SK-N-SH treated with all-trans-retinoic acid at 6 μM for 48 hours (cell line): Measurements from ENCODE around the gene JOSD2.

Experiments used
- ATAC-seq: fragments of 200-7000 bp; cut with Tn5 transposase; 3 replicates; pipeline ENCODE4 v1.9.1; 2020; ENCODE audit warnings: mild to moderate bottlenecking, moderate library complexity
- BACH2 ChIP-seq: fragments of 250-450 bp; sonication (Bioruptor Pico); IDR thresholded peaks from 2 replicates; pipeline ENCODE4 v1.9.0; 2021; ENCODE audit warnings: mild to moderate bottlenecking, borderline replicate concordance
- CREB5 ChIP-seq: fragments of 250-450 bp; sonication (Bioruptor Pico); IDR thresholded peaks from 2 replicates; pipeline ENCODE4 v1.5.1; 2020; ENCODE audit warnings: low read depth, mild to moderate bottlenecking, moderate library complexity
- CSDC2 ChIP-seq: fragments of 250-450 bp; sonication (Bioruptor Pico); IDR thresholded peaks from 2 replicates; pipeline ENCODE4 v1.5.0; 2020; ENCODE audit warnings: mild to moderate bottlenecking, moderate library complexity
- CSRNP3 ChIP-seq: fragments of 250-450 bp; sonication (Bioruptor Pico); IDR thresholded peaks from 2 replicates; pipeline ENCODE4 v1.5.1; 2021; ENCODE audit warnings: mild to moderate bottlenecking, moderate library complexity
- ESRRG ChIP-seq: fragments of 250-450 bp; sonication (Bioruptor Pico); IDR thresholded peaks from 2 replicates; pipeline ENCODE4 v1.6.1; 2021; ENCODE audit warnings: mild to moderate bottlenecking
- GLIS3 ChIP-seq: fragments of 250-450 bp; sonication (Bioruptor Pico); IDR thresholded peaks from 2 replicates; pipeline ENCODE4 v1.5.0; 2020; ENCODE audit warnings: mild to moderate bottlenecking, moderate library complexity
- ISL1 ChIP-seq: fragments of 250-450 bp; sonication (Bioruptor Pico); IDR thresholded peaks from 2 replicates; pipeline ENCODE4 v2.1.2; 2022; ENCODE audit warnings: mild to moderate bottlenecking, moderate library complexity
- OSR1 ChIP-seq: fragments of 250-450 bp; sonication (Bioruptor Pico); IDR thresholded peaks from 2 replicates; pipeline ENCODE4 v1.8.0; 2022; ENCODE audit warnings: moderate library complexity, mild to moderate bottlenecking, inconsistent platforms
- PPARA ChIP-seq: fragments of 250-450 bp; sonication (Bioruptor Pico); IDR thresholded peaks from 2 replicates; pipeline ENCODE4 v1.5.0; 2020; ENCODE audit warnings: mild to moderate bottlenecking, borderline replicate concordance
- RARB ChIP-seq: fragments of 250-450 bp; sonication (Bioruptor Pico); IDR thresholded peaks from 2 replicates; pipeline ENCODE4 v1.8.0; 2021; ENCODE audit warnings: mild to moderate bottlenecking, moderate library complexity
- SNAI2 ChIP-seq: fragments of 250-450 bp; sonication (Bioruptor Pico); IDR thresholded peaks from 2 replicates; pipeline ENCODE4 v1.5.0; 2020; ENCODE audit warnings: mild to moderate bottlenecking, moderate library complexity
- ZC3H10 ChIP-seq: fragments of 250-450 bp; sonication (Bioruptor Pico); IDR thresholded peaks from 2 replicates; pipeline ENCODE4 v1.5.1; 2021; ENCODE audit warnings: mild to moderate bottlenecking, moderate library complexity
- ZFP30 ChIP-seq: fragments of 450-650 bp; formaldehyde crosslinking; IDR thresholded peaks from 2 replicates; pipeline ENCODE4 v1.5.0; 2022; ENCODE audit warnings: mild to moderate bottlenecking, moderate library complexity
- ZNF565 ChIP-seq: fragments of 450-650 bp; formaldehyde crosslinking; conservative IDR thresholded peaks from 2 replicates; pipeline ENCODE4 v1.5.0; 2020; ENCODE audit warnings: low read depth, mild to moderate bottlenecking, moderate library complexity
- ZNF70 ChIP-seq: fragments of 450-650 bp; formaldehyde crosslinking; IDR thresholded peaks from 2 replicates; pipeline ENCODE4 v1.5.0; 2020; ENCODE audit warnings: mild to moderate bottlenecking, moderate library complexity
- ZNF8 ChIP-seq: fragments of 450-650 bp; formaldehyde crosslinking; IDR thresholded peaks from 2 replicates; pipeline ENCODE4 v1.5.0; 2020; ENCODE audit warnings: mild to moderate bottlenecking, moderate library complexity
- TF ChIP-seq, protein P1 (sequence below): fragments of 250-450 bp; sonication (Bioruptor Pico); IDR thresholded peaks from 2 replicates; pipeline ENCODE4 v1.8.0; 2020; ENCODE audit warnings: mild to moderate bottlenecking, moderate library complexity, borderline replicate concordance
- TF ChIP-seq, protein P2 (sequence below): fragments of 250-450 bp; sonication (Bioruptor Pico); IDR thresholded peaks from 2 replicates; pipeline ENCODE4 v1.5.0; 2020; ENCODE audit warnings: mild to moderate bottlenecking, moderate library complexity

The JOSD2 gene

DNA sequence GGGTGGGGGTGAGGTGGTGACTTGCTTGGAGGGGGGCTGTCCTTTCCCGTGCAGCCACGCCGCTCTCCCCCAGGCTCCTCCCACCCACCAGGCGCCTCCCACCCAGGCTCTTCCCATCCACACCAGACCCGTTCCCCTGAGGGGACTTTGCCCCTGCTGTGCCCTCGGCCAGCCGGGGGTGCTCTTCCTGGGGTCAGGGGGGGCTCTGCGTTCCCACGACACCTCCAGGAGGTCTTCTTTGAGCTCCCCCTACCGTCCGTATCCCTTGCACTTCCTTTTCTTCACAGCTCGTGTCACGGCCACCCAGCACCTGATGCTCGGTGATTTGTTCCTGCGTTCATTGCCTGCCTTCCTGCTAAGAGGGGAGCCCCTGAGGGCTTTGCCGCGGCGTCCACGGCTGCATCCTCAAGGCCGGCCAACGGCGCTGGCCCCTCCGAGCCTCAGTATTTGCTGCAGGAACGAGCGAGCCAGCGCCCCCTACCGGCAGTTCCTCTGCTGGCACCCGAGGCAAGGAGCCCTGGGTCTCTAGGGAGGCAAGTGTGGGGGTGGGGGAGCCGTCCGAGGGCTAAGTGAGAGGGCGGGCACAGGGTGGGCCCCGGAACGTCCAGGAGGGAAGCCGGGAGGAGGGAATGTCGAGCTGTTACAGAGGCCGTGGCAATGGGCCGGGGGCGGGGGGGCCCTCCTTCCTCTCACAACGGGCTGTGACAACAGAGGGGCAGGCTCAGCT, 45.5 kb upstream of the JOSD2 start:
- peak; percentile 94 for ATAC-seq
- TF ChIP-seq BACH2 (CRISPR knock-in tag), result no peak
- no peak for TF ChIP-seq CSDC2 (CRISPR knock-in tag)
- TF ChIP-seq ZNF70 (CRISPR knock-in tag), result no peak
- TF ChIP-seq, protein P1, sequence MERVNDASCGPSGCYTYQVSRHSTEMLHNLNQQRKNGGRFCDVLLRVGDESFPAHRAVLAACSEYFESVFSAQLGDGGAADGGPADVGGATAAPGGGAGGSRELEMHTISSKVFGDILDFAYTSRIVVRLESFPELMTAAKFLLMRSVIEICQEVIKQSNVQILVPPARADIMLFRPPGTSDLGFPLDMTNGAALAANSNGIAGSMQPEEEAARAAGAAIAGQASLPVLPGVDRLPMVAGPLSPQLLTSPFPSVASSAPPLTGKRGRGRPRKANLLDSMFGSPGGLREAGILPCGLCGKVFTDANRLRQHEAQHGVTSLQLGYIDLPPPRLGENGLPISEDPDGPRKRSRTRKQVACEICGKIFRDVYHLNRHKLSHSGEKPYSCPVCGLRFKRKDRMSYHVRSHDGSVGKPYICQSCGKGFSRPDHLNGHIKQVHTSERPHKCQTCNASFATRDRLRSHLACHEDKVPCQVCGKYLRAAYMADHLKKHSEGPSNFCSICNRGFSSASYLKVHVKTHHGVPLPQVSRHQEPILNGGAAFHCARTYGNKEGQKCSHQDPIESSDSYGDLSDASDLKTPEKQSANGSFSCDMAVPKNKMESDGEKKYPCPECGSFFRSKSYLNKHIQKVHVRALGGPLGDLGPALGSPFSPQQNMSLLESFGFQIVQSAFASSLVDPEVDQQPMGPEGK (CRISPR knock-in tag), result no peak
- TF ChIP-seq, all 23 proteins: peak for 0

- peak; percentile 31 for ATAC-seq
- TF ChIP-seq ISL1, result no peak
- TF ChIP-seq CSDC2 (CRISPR knock-in tag), result no peak
- TF ChIP-seq ESRRG (CRISPR knock-in tag), result no peak
- TF ChIP-seq ZNF8 (CRISPR knock-in tag), result no peak
- TF ChIP-seq CREB5 (CRISPR knock-in tag), result no peak
- TF ChIP-seq, protein P2, sequence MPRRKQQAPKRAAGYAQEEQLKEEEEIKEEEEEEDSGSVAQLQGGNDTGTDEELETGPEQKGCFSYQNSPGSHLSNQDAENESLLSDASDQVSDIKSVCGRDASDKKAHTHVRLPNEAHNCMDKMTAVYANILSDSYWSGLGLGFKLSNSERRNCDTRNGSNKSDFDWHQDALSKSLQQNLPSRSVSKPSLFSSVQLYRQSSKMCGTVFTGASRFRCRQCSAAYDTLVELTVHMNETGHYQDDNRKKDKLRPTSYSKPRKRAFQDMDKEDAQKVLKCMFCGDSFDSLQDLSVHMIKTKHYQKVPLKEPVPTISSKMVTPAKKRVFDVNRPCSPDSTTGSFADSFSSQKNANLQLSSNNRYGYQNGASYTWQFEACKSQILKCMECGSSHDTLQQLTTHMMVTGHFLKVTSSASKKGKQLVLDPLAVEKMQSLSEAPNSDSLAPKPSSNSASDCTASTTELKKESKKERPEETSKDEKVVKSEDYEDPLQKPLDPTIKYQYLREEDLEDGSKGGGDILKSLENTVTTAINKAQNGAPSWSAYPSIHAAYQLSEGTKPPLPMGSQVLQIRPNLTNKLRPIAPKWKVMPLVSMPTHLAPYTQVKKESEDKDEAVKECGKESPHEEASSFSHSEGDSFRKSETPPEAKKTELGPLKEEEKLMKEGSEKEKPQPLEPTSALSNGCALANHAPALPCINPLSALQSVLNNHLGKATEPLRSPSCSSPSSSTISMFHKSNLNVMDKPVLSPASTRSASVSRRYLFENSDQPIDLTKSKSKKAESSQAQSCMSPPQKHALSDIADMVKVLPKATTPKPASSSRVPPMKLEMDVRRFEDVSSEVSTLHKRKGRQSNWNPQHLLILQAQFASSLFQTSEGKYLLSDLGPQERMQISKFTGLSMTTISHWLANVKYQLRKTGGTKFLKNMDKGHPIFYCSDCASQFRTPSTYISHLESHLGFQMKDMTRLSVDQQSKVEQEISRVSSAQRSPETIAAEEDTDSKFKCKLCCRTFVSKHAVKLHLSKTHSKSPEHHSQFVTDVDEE (CRISPR knock-in tag), result no peak
- no peak for TF ChIP-seq GLIS3 (CRISPR knock-in tag)
Observed at GRCh38 chr19:50555450-50556281, 44.7 kb upstream of the JOSD2 start.

- no peak for ATAC-seq
- TF ChIP-seq GLIS3 (CRISPR knock-in tag) (no peak), OSR1 (no peak), RARB (CRISPR knock-in tag) (no peak), CSDC2 (CRISPR knock-in tag) (no peak), ZNF565 (CRISPR knock-in tag) (no peak)
Observed at GRCh38 chr19:50555033-50555432, 44.0 kb upstream of the JOSD2 start.

DNA sequence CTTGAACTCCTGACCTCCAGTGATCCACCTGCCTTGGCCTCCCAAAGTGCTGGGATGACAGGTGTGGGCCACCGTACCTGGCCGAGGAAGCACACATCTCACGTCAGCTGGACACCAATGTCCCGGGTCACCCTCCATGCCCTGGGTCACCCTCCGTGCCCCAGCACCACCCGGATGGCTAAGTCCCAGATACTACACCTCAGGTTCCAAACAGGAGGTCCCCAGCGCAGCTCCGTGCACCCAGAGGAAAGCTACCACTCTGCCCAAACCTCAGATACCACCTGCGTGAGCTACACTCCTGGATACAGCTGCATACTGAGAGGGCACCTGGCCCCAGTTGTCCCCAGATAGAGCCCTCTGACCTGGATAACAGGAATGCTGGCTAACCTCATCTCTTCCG, 43.2 kb upstream of the JOSD2 start:
- TF ChIP-seq, protein P2 (CRISPR knock-in tag), result no peak
- TF ChIP-seq GLIS3 (CRISPR knock-in tag) (no peak), PPARA (CRISPR knock-in tag) (no peak), ZNF8 (CRISPR knock-in tag) (no peak), CREB5 (CRISPR knock-in tag) (no peak), CSDC2 (CRISPR knock-in tag) (no peak), CSRNP3 (CRISPR knock-in tag) (no peak), SNAI2 (no peak), ZC3H10 (CRISPR knock-in tag) (no peak), ZNF70 (CRISPR knock-in tag) (no peak), ZFP30 (no peak)
- ATAC-seq, result no peak
